DOHH2 (cell line): Measurements from ENCODE around the gene COL12A1.

Experiments
- H3F3A ChIP-seq: fragments of 200-600 bp; sonication (generic), shearing (Covaris generic); 2 replicates; pipeline ENCODE4 v1.6.0; 2016; ENCODE audit warnings: antibody characterized with exemption, mild to moderate bottlenecking; ENCODE audit not compliant: control insufficient read depth, insufficient read depth
- H3K27ac ChIP-seq: fragments of 200-600 bp; sonication (generic); 2 replicates; pipeline ENCODE4 v1.5.1; 2014; ENCODE audit warnings: low read depth, mild to moderate bottlenecking, low read length, moderate library complexity
- H3K27me3 ChIP-seq: fragments of 200-600 bp; sonication (generic); 2 replicates; pipeline ENCODE4 v1.6.1; 2014; ENCODE audit warnings: mild to moderate bottlenecking, low read length, mixed read lengths; ENCODE audit not compliant: control insufficient read depth
- H3K36me3 ChIP-seq: fragments of 200-600 bp; sonication (generic); 2 replicates; pipeline ENCODE4 v1.6.1; 2014; ENCODE audit warnings: mild to moderate bottlenecking, low read length, moderate library complexity, mixed read lengths; ENCODE audit not compliant: control insufficient read depth
- H3K4me1 ChIP-seq: fragments of 200-600 bp; sonication (generic); 2 replicates; pipeline ENCODE4 v1.6.1; 2014; ENCODE audit warnings: mild to moderate bottlenecking, low read length, mixed read lengths; ENCODE audit not compliant: control insufficient read depth
- H3K4me2 ChIP-seq: fragments of 200-600 bp; sonication (generic); 2 replicates; pipeline ENCODE4 v1.6.0; 2014; ENCODE audit warnings: mild to moderate bottlenecking, low read length, moderate library complexity
- H3K4me3 ChIP-seq: fragments of 200-600 bp; sonication (generic); 2 replicates; pipeline ENCODE4 v1.5.1; 2014; ENCODE audit warnings: mild to moderate bottlenecking, low read length, mixed read lengths
- H3K79me2 ChIP-seq: fragments of 200-600 bp; sonication (generic); 2 replicates; pipeline ENCODE4 v1.6.1; 2014; ENCODE audit warnings: mild to moderate bottlenecking, low read length, mixed read lengths; ENCODE audit not compliant: control insufficient read depth
- H3K9me2 ChIP-seq: fragments of 200-600 bp; sonication (generic); replicated peaks from 2 replicates; pipeline ENCODE4 v1.6.1; 2014; ENCODE audit warnings: mild to moderate bottlenecking, low read length, mixed read lengths; ENCODE audit not compliant: control insufficient read depth
- H3K9me3 ChIP-seq: fragments of 200-600 bp; sonication (generic); 2 replicates; pipeline ENCODE4 v1.6.1; 2014; ENCODE audit warnings: antibody characterized with exemption, low read length, mixed read lengths; ENCODE audit not compliant: control insufficient read depth, insufficient read depth
- H4K20me1 ChIP-seq: fragments of 200-600 bp; sonication (generic); 2 replicates; pipeline ENCODE4 v1.6.0; 2014; ENCODE audit warnings: low read depth, mild to moderate bottlenecking, antibody characterized with exemption, low read length, moderate library complexity; ENCODE audit not compliant: control insufficient read depth, insufficient read depth
- CTCF ChIP-seq: fragments of 200-600 bp; sonication (generic); IDR thresholded peaks from one replicate; pipeline ENCODE4 v1.5.1; 2014; ENCODE audit warnings: antibody characterized with exemption, mild to moderate bottlenecking, low read depth, low read length; ENCODE audit not compliant: poor library complexity, severe bottlenecking
- EZH2phosphoT487 ChIP-seq: fragments of 200-600 bp; sonication (generic); IDR thresholded peaks from 2 replicates; pipeline ENCODE4 v1.6.1; 2017; ENCODE audit warnings: borderline replicate concordance, mild to moderate bottlenecking, antibody characterized with exemption, low read length, moderate library complexity, mixed read lengths

COL12A1 gene

GRCh38 chr6:75157336-75157735 lies 48.5 kb downstream of the COL12A1 start:
- no peak overlapping the region for H3K4me3 ChIP-seq
- H4K20me1 ChIP-seq: no peaks in the 10 kb centered on the region
- H3K4me1 ChIP-seq: no peaks in the 10 kb centered on the region
- no peaks in the 10 kb centered on the region for H3K27me3 ChIP-seq
- H3K79me2 ChIP-seq: no peaks in the 10 kb centered on the region
- no peak overlapping the region for H3K4me2 ChIP-seq
- no peaks in the 10 kb centered on the region for H3F3A ChIP-seq
- H3K36me3 ChIP-seq: no peaks in the 10 kb centered on the region
- TF ChIP-seq CTCF (no peak), EZH2phosphoT487 (no peak)
- no peak overlapping the region for H3K27ac ChIP-seq
- no peaks in the 10 kb centered on the region for H3K9me3 ChIP-seq
- H3K9me2 ChIP-seq: no peaks in the 10 kb centered on the region

GRCh38 chr6:75156186-75156878 lies 49.5 kb downstream of the COL12A1 start:
- Histone ChIP-seq H3K36me3 (no peaks in the 10 kb centered on the region), H3F3A (no peaks in the 10 kb centered on the region), H3K4me1 (no peaks in the 10 kb centered on the region), H3K27me3 (no peaks in the 10 kb centered on the region), H3K27ac (no peak overlapping the region), H3K9me3 (no peaks in the 10 kb centered on the region), H4K20me1 (no peaks in the 10 kb centered on the region), H3K79me2 (no peaks in the 10 kb centered on the region), H3K4me3 (no peak overlapping the region), H3K4me2 (no peak overlapping the region), H3K9me2 (no peaks in the 10 kb centered on the region)
- TF ChIP-seq CTCF (no peak), EZH2phosphoT487 (no peak)

GRCh38 chr6:75155631-75156030 lies 50.2 kb downstream of the COL12A1 start:
- Histone ChIP-seq H3K27ac (no peak overlapping the region), H3K4me3 (no peak overlapping the region), H3K36me3 (no peaks in the 10 kb centered on the region), H3K79me2 (no peaks in the 10 kb centered on the region), H3K9me3 (no peaks in the 10 kb centered on the region), H3K4me2 (no peak overlapping the region), H3K4me1 (no peaks in the 10 kb centered on the region), H4K20me1 (no peaks in the 10 kb centered on the region), H3K27me3 (no peaks in the 10 kb centered on the region), H3F3A (no peaks in the 10 kb centered on the region), H3K9me2 (no peaks in the 10 kb centered on the region)
- no peak for TF ChIP-seq EZH2phosphoT487
- no peak for TF ChIP-seq CTCF
